Kidney epithelial cell (primary cell): Measurements from ENCODE around the gene PLA2G2E. TPM values are rescaled to one million over a fixed set of nuclear protein-coding genes. Genes with fewer than 3 reads are reported as not detected.

ENCODE experiments used
- DNase-seq: peaks from one replicate; pipeline ENCODE4 v3.0.0-alpha.2; 2010; ENCODE audit warnings: low read depth
- H3K27me3 ChIP-seq: 2 replicates; pipeline ENCODE4 v1.6.0; 2011; ENCODE audit warnings: low read length; ENCODE audit not compliant: control insufficient read depth, insufficient read depth
- H3K36me3 ChIP-seq: 2 replicates; pipeline ENCODE4 v1.5.1; 2011; ENCODE audit warnings: low read length; ENCODE audit not compliant: control insufficient read depth, insufficient read depth
- H3K4me3 ChIP-seq: 2 replicates; pipeline ENCODE4 v1.5.1; 2011; ENCODE audit warnings: low read depth, mild to moderate bottlenecking, control low read depth, low read length
- CTCF ChIP-seq: IDR thresholded peaks from 2 replicates; pipeline ENCODE4 v1.5.1; 2011; ENCODE audit warnings: mild to moderate bottlenecking, moderate library complexity, low read length, control low read depth, inconsistent platforms; ENCODE audit not compliant: insufficient read depth, poor library complexity, severe bottlenecking
- total RNA-seq: library from RNA; depleted of rRNA; stranded (reverse); fragments of >200 nt; gene quantifications from 2 replicates; pipeline ENCODE4 v1.2.3, GENCODE V29; 2015

The PLA2G2E gene
- total RNA-seq, 1 donor from 2014 or later, result not detected

GRCh38 chr1:19903621-19904020 is 19.8 kb downstream of the PLA2G2E start:
- Histone ChIP-seq H3K27me3 (no peaks in the 10 kb centered on the region), H3K36me3 (no peaks in the 10 kb centered on the region), H3K4me3 (no peak overlapping the region)
- DNase-seq, result peak; percentile 23
- no peak for TF ChIP-seq CTCF

- DNase-seq, result no peak
- Histone ChIP-seq H3K36me3 (no peaks in the 10 kb centered on the region), H3K27me3 (no peaks in the 10 kb centered on the region), H3K4me3 (no peak overlapping the region)
- TF ChIP-seq CTCF, result no peak
Observed at GRCh38 chr1:19901653-19902052, 21.8 kb downstream of the PLA2G2E start.

- DNase-seq, result no peak
- no peak for TF ChIP-seq CTCF
- Histone ChIP-seq H3K36me3 (no peaks in the 10 kb centered on the region), H3K27me3 (no peaks in the 10 kb centered on the region), H3K4me3 (no peak overlapping the region)
Observed at GRCh38 chr1:19894218-19894617, 29.2 kb downstream of the PLA2G2E start.

GRCh38 chr1:19893687-19894086 is 29.7 kb downstream of the PLA2G2E start:
- DNase-seq, result no peak
- Histone ChIP-seq H3K4me3 (no peak overlapping the region), H3K36me3 (no peaks in the 10 kb centered on the region), H3K27me3 (no peaks in the 10 kb centered on the region)
- no peak for TF ChIP-seq CTCF

DNA sequence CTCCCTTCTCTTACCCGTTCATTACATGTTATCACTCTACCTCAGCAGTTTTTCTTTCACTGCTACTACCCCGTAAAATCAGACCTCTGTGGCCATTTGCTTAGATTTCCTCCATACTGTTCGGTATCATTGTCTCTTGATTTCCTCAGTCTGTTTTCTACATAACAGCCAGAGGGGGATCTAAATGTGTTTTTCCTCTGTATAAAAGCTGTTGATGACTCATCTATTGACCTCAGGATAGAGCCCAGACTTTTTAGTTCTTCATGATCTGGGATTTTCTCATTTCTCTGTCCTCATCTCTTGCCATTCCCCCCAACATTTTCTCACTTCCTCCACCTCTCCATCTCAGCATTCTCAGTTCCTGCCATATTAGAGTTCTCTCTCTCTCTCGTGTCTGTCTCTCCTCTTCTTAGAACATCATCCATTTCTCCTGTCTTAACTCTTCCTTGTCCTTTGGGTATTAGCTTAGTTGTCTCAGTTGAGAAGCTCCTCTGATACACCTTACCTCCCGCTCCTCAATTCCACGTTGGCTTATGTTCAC is 30.7 kb downstream of the PLA2G2E start:
- no peak for DNase-seq

More for the DNA sequence above, 30.7 kb downstream of the PLA2G2E start:
- H3K4me3 ChIP-seq, result no peak overlapping the region
- no peaks in the 10 kb centered on the region for H3K27me3 ChIP-seq
- no peak for TF ChIP-seq CTCF
- H3K36me3 ChIP-seq, result no peaks in the 10 kb centered on the region
